Neural cell (in vitro differentiated cells): ENCODE data around the gene CILP2. TPM values are rescaled to one million over a fixed set of nuclear protein-coding genes. Genes with fewer than 3 reads are reported as not detected.

ENCODE experiments used
- H2AFZ ChIP-seq: fragments of 200-600, 300-800 bp; sonication (generic), shearing (Covaris generic); 2 replicates; pipeline ENCODE4 v1.6.0; 2014; ENCODE audit warnings: low read depth, mild to moderate bottlenecking, antibody characterized with exemption, low read length, moderate library complexity
- H3F3A ChIP-seq: fragments of 200-600 bp; shearing (Covaris generic); 2 replicates; pipeline ENCODE4 v1.6.1; 2016; ENCODE audit warnings: mild to moderate bottlenecking, moderate library complexity, mixed read lengths, antibody characterized with exemption, low read length; ENCODE audit not compliant: insufficient read depth, poor library complexity, severe bottlenecking
- H3K27ac ChIP-seq: fragments of 200-600, 300-800 bp; sonication (generic), shearing (Covaris generic); 2 replicates; pipeline ENCODE4 v1.5.1; 2014; ENCODE audit warnings: mild to moderate bottlenecking, low read length, moderate library complexity
- H3K27me3 ChIP-seq: fragments of 300-800, 200-600 bp; sonication (generic), shearing (Covaris generic); 2 replicates; pipeline ENCODE4 v1.6.0; 2014; ENCODE audit warnings: mild to moderate bottlenecking, low read depth, low read length, moderate library complexity; ENCODE audit not compliant: insufficient read depth
- H3K36me3 ChIP-seq: fragments of 300-800, 200-600 bp; sonication (generic), shearing (Covaris generic); 2 replicates; pipeline ENCODE4 v1.5.1; 2014; ENCODE audit warnings: mild to moderate bottlenecking, antibody characterized with exemption, low read length, moderate library complexity; ENCODE audit not compliant: insufficient read depth
- H3K4me2 ChIP-seq: fragments of 300-800, 200-600 bp; sonication (generic), shearing (Covaris generic); 2 replicates; pipeline ENCODE4 v1.6.0; 2014; ENCODE audit warnings: mild to moderate bottlenecking, low read length
- H3K4me3 ChIP-seq: fragments of 300-800, 200-600 bp; sonication (generic), shearing (Covaris generic); 2 replicates; pipeline ENCODE4 v1.5.1; 2014; ENCODE audit warnings: mild to moderate bottlenecking, low read length, moderate library complexity
- H3K79me2 ChIP-seq: fragments of 200-600 bp; shearing (Covaris generic); replicated peaks from 2 replicates; pipeline ENCODE4 v1.6.0; 2014; ENCODE audit warnings: mild to moderate bottlenecking, low read length, moderate library complexity; ENCODE audit not compliant: insufficient read depth
- H3K9ac ChIP-seq: fragments of 300-800, 200-600 bp; sonication (generic), shearing (Covaris generic); 2 replicates; pipeline ENCODE4 v1.6.1; 2016; ENCODE audit warnings: mild to moderate bottlenecking, low read length, mixed read lengths
- H3K9me2 ChIP-seq: fragments of 200-600 bp; shearing (Covaris generic); 2 replicates; pipeline ENCODE4 v1.6.1; 2016; ENCODE audit warnings: mild to moderate bottlenecking, low read length, mixed read lengths; ENCODE audit not compliant: insufficient read depth
- H3K9me3 ChIP-seq: fragments of 200-600, 300-800 bp; sonication (generic), shearing (Covaris generic); 2 replicates; pipeline ENCODE4 v1.6.1; 2016; ENCODE audit warnings: mild to moderate bottlenecking, mixed run types, low read length, moderate library complexity, mixed read lengths
- H4K20me1 ChIP-seq: fragments of 200-600 bp; shearing (Covaris generic); 2 replicates; pipeline ENCODE4 v1.6.1; 2016; ENCODE audit warnings: mild to moderate bottlenecking, mixed run types; ENCODE audit not compliant: insufficient read depth
- CTCF ChIP-seq: fragments of 450-650 bp; IDR thresholded peaks from 2 replicates; pipeline ENCODE4 v1.5.1; 2014; ENCODE audit warnings: antibody characterized with exemption, mild to moderate bottlenecking, moderate library complexity; ENCODE audit not compliant: poor library complexity, severe bottlenecking
- EP300 ChIP-seq: fragments of 450-650 bp; conservative IDR thresholded peaks from 2 replicates; pipeline ENCODE4 v1.6.1; 2014; ENCODE audit warnings: antibody characterized with exemption, mild to moderate bottlenecking, moderate library complexity; ENCODE audit not compliant: poor library complexity, severe bottlenecking
- EZH2 ChIP-seq: fragments of 200-600, 300-800 bp; shearing (Covaris generic), sonication (generic); IDR thresholded peaks from 2 replicates; pipeline ENCODE4 v1.6.1; 2014; ENCODE audit warnings: antibody characterized with exemption, low read length, borderline replicate concordance, mild to moderate bottlenecking; ENCODE audit not compliant: insufficient read depth, poor library complexity, severe bottlenecking
- MXI1 ChIP-seq: fragments of 450-650 bp; conservative IDR thresholded peaks from 2 replicates; pipeline ENCODE4 v1.6.1; 2014; ENCODE audit warnings: antibody characterized with exemption, mild to moderate bottlenecking; ENCODE audit not compliant: poor library complexity, severe bottlenecking
- POLR2AphosphoS5 ChIP-seq: IDR thresholded peaks from 2 replicates; pipeline ENCODE4 v1.6.1; 2012
- RAD21 ChIP-seq: fragments of 450-650 bp; conservative IDR thresholded peaks from 2 replicates; pipeline ENCODE4 v1.6.1; 2014; ENCODE audit warnings: antibody characterized with exemption, mild to moderate bottlenecking, moderate library complexity
- REST ChIP-seq: IDR thresholded peaks from 2 replicates; pipeline ENCODE4 v1.6.1; 2012; ENCODE audit warnings: borderline replicate concordance
- SMC3 ChIP-seq: fragments of 450-650 bp; conservative IDR thresholded peaks from 2 replicates; pipeline ENCODE4 v1.6.1; 2014; ENCODE audit warnings: antibody characterized with exemption, mild to moderate bottlenecking, moderate library complexity; ENCODE audit not compliant: poor library complexity
- TAF1 ChIP-seq: IDR thresholded peaks from 2 replicates; pipeline ENCODE4 v1.6.1; 2012; ENCODE audit warnings: low read depth
- polyA plus RNA-seq: library from polyadenylated mRNA; depleted of rRNA; stranded (reverse); fragments of >200 nt; gene quantifications from 2 replicates; pipeline ENCODE4 v1.2.3, GENCODE V29; 2014

The CILP2 gene
- polyA plus RNA-seq, 1 donor from 2014 or later = 0.84 TPM

- Histone ChIP-seq H3K4me3 (no peak overlapping the region), H3K27me3 (no peaks in the 10 kb centered on the region), H3K27ac (no peak overlapping the region), H2AFZ (no peak overlapping the region), H4K20me1 (no peaks in the 10 kb centered on the region), H3F3A (no peaks in the 10 kb centered on the region), H3K36me3 (no peaks in the 10 kb centered on the region), H3K9ac (no peak overlapping the region), H3K9me3 (no peaks in the 10 kb centered on the region), H3K4me2 (no peak overlapping the region), H3K9me2 (no peaks in the 10 kb centered on the region), H3K79me2 (no peaks in the 10 kb centered on the region)
- TF ChIP-seq EP300 (no peak), CTCF (no peak), TAF1 (no peak), POLR2AphosphoS5 (no peak), RAD21 (no peak), EZH2 (no peak), REST (no peak), SMC3 (no peak), MXI1 (no peak)
Measured at GRCh38 chr19:19558636-19559035, 20.6 kb downstream of the CILP2 start.

GRCh38 chr19:19559931-19560330 lies 21.9 kb downstream of the CILP2 start:
- Histone ChIP-seq H3K27me3 (no peaks in the 10 kb centered on the region), H3K36me3 (no peaks in the 10 kb centered on the region), H3K4me2 (no peak overlapping the region), H3K4me3 (no peak overlapping the region), H3K27ac (no peak overlapping the region), H3K9me2 (no peaks in the 10 kb centered on the region), H3K79me2 (no peaks in the 10 kb centered on the region), H3F3A (no peaks in the 10 kb centered on the region), H2AFZ (no peak overlapping the region), H3K9ac (no peak overlapping the region), H4K20me1 (no peaks in the 10 kb centered on the region), H3K9me3 (no peaks in the 10 kb centered on the region)
- TF ChIP-seq EZH2 = no peak
- no peak for TF ChIP-seq MXI1
- TF ChIP-seq REST = no peak
- no peak for TF ChIP-seq TAF1
- no peak for TF ChIP-seq RAD21
- TF ChIP-seq EP300 = no peak
- no peak for TF ChIP-seq SMC3
- TF ChIP-seq POLR2AphosphoS5 = no peak
- TF ChIP-seq CTCF = no peak
